Colonic mucosa (tissue), 4 donors: ENCODE results near the gene SLC1A7. TPM values are rescaled to one million over a fixed set of nuclear protein-coding genes. Genes with fewer than 3 reads are reported as not detected.

Experiments
- DNase-seq: peaks from one replicate; pipeline ENCODE4 v3.0.0-alpha.2; 2020
- H3K27ac ChIP-seq: fragments of 200-600 bp; one replicate; pipeline ENCODE4 v1.8.0; 2021
- H3K27me3 ChIP-seq: fragments of 200-600 bp; one replicate; pipeline ENCODE4 v1.8.0; 2021
- H3K36me3 ChIP-seq: fragments of 200-600 bp; one replicate; pipeline ENCODE4 v1.8.0; 2021
- H3K4me1 ChIP-seq: fragments of 200-600 bp; one replicate; pipeline ENCODE4 v1.8.0; 2021; ENCODE audit warnings: mild to moderate bottlenecking
- H3K4me3 ChIP-seq: fragments of 200-600 bp; one replicate; pipeline ENCODE4 v1.8.0; 2021
- H3K9ac ChIP-seq, 2 donors: one replicate each; pipeline ENCODE4 v1.7.0; 2013; ENCODE audit warnings: control low read depth in 2 of 2, low read depth in 2 of 2, low read length in 2 of 2
- H3K9me3 ChIP-seq: fragments of 200-600 bp; one replicate; pipeline ENCODE4 v1.8.0; 2021
- intact Hi-C: fragments of 100-400 bp; cut with DNase I; formaldehyde crosslinking; loops from one replicate; pipeline ENCODE4 v1.14.1; 2022
- total RNA-seq, 2 donors: library from RNA; stranded (reverse); fragmentation: NEBNext Ultra II Directional in 1 of 2; extraction: Animal tissue kit (Norgen Biotek cat#: 25700) in 1 of 2; gene quantifications; one replicate each; pipeline ENCODE4 v1.2.1, GENCODE V29; 2021
- TF ChIP-seq, protein P1 (sequence below): fragments of 200-600 bp; IDR thresholded peaks from one replicate; pipeline ENCODE4 v1.8.0; 2022; ENCODE audit warnings: antibody characterized with exemption, mild to moderate bottlenecking
- donor health status: healthy.
- donor health status: DM: no; HTN: no; CAD: no.
- donor health status: DM: no; HTN: no; CAD: no.

SLC1A7 gene
- total RNA-seq, 2 donors from 2014 or later = 0.50 to 1.1 TPM

DNA sequence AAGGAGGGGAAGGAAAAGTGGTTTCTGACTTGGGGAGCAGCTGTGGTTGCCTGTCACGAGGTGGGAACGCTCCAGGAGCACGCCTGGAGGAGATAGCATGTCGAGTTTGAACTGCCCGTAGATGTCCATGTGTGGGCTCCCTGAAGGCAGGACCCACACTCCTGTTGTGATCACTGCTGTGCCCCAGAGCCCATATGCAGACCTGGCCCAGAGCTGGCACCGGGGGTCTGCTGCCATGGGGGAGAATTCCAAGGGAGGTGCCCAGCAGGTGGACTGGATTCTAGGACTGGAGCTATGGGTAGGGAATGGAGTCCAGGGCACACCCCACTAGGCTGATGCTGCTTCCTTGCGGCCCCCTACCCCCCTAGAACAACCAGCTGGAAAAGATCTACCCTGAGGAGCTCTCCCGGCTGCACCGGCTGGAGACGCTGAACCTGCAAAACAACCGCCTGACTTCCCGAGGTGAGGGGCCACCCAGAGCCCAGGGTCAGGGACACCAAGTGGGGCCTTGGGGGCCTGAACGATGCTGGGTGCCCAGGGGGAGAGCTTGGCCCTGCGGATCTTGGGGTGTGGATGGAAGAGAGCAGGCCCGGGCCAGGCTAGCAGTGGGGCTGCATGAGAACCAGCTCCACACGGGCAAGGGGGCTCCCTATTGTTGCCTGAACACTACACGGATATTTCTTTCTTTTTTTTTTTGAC lies 71.1 kb downstream of the SLC1A7 start:
- no peak overlapping the region for H3K9ac ChIP-seq
- no peaks in the 10 kb centered on the region for H3K27me3 ChIP-seq
- H3K4me3 ChIP-seq = no peak overlapping the region
- TF ChIP-seq, protein P1, sequence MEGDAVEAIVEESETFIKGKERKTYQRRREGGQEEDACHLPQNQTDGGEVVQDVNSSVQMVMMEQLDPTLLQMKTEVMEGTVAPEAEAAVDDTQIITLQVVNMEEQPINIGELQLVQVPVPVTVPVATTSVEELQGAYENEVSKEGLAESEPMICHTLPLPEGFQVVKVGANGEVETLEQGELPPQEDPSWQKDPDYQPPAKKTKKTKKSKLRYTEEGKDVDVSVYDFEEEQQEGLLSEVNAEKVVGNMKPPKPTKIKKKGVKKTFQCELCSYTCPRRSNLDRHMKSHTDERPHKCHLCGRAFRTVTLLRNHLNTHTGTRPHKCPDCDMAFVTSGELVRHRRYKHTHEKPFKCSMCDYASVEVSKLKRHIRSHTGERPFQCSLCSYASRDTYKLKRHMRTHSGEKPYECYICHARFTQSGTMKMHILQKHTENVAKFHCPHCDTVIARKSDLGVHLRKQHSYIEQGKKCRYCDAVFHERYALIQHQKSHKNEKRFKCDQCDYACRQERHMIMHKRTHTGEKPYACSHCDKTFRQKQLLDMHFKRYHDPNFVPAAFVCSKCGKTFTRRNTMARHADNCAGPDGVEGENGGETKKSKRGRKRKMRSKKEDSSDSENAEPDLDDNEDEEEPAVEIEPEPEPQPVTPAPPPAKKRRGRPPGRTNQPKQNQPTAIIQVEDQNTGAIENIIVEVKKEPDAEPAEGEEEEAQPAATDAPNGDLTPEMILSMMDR = no peak
- no peaks in the 10 kb centered on the region for H3K4me1 ChIP-seq
- DNase-seq = no peak
- no peaks in the 10 kb centered on the region for H3K36me3 ChIP-seq
- H3K27ac ChIP-seq = no peak overlapping the region
- no peaks in the 10 kb centered on the region for H3K9me3 ChIP-seq
- intact Hi-C loops = no loop called here

DNA sequence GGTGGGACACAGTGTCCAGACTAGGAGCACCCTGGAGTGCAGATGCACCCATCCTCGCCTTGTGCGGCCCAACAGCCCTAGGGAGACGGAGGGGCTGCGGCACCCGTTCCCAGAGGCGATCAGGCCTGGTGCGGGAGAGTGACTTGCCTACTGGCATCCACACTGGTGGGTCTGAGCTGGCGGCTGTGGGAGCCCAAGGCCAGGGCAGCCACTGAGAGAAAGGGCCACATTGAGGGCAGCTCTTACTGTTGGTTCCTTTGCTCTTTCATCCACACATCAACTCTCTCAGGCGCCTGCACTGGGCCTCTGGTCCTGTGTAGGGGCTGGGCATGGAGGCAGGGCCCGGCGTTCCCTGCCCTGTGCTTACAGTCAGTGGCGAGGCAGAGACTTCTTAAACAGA lies 71.8 kb downstream of the SLC1A7 start:
- no peaks in the 10 kb centered on the region for H3K36me3 ChIP-seq
- DNase-seq = no peak
- H3K4me3 ChIP-seq = no peak overlapping the region
- no peaks in the 10 kb centered on the region for H3K4me1 ChIP-seq
- H3K9ac ChIP-seq = no peak overlapping the region
- no peaks in the 10 kb centered on the region for H3K9me3 ChIP-seq
- H3K27me3 ChIP-seq = no peaks in the 10 kb centered on the region
- intact Hi-C loops = no loop called here
- no peak overlapping the region for H3K27ac ChIP-seq
- TF ChIP-seq, protein P1 = no peak

DNA sequence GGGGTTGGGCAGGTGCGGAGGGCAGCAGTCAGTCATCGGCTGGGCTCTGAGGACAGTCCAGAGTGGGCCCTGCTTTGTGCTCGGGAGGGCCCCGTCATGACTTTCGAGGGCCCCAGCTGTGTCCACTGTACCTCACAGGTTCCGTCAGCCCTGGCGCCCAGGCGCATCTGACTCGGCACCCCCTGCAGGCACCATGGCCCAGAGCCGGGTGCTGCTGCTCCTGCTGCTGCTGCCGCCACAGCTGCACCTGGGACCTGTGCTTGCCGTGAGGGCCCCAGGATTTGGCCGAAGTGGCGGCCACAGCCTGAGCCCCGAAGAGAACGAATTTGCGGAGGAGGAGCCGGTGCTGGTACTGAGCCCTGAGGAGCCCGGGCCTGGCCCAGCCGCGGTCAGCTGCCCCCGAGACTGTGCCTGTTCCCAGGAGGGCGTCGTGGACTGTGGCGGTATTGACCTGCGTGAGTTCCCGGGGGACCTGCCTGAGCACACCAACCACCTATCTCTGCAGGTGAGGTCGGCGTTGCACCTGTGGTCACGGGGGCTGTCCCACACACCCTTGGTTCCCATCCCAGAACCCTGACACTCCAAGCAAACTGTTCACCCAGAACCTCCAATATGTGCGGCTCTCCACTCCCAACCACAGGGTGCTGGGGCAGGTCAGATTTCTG lies 72.6 kb downstream of the SLC1A7 start:
- no peaks in the 10 kb centered on the region for H3K36me3 ChIP-seq
- no peak overlapping the region for H3K9ac ChIP-seq
- intact Hi-C loops = no loop called here
- no peaks in the 10 kb centered on the region for H3K4me1 ChIP-seq
- no peak overlapping the region for H3K4me3 ChIP-seq
- no peak for DNase-seq
- H3K9me3 ChIP-seq = no peaks in the 10 kb centered on the region
- TF ChIP-seq, protein P1 = no peak
- no peaks in the 10 kb centered on the region for H3K27me3 ChIP-seq
- H3K27ac ChIP-seq = no peak overlapping the region

DNA sequence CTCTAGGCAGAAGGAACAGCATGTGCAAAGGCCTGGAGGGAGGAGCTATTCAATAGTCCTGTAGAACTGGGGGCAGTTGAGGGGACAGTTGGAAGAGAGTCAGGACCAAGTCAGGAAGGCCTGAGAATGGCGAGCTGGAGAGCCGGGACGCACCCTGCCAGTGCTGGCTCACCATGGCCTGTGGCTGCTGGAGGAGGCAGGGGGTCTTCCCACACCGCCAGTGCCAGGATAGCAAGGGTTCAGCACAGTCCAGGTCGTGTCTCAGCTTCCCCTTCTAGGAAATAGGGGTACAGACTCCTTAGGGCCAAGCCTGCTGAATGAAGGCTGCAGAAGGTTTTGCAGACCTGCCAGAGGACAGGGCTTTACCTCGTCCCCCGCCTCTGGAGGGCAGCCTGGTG lies 73.2 kb downstream of the SLC1A7 start:
- H3K27me3 ChIP-seq = no peaks in the 10 kb centered on the region

DNA sequence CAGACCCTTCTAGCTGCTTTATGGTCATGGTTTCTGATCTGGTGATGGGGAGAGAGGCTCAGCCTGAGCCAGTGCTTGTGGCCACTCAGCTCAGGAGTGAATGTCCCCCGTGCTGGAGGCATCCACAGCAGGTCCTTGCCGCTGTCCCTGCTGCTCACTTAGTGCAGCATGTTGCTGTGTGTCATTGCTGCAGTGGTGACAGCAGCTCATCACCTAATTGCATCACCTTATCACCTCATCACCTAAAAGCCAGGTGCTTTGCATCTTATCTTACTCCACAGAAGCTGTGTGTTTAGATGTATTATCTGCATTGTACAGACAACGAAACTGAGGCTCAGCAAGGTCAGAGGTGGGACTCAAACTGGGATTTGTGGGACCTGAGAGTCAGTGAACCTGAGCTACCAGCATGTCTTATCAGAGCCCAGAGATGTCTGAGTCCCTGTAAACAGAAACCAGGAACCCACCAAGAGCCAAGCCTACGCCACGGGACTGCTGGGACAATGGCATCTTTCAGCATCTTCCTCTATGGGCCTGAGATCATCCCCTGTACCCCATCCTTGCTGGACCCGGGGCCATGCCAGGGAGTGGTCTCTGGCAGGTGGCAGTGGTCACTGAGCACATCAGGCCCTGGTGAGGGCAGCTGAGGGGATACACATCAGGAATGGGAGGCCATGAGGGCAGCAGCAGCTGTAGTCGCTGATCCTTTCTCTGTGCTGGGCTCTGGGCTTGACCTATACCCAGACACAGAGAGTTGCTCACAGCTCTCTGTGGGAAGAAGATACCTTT lies 73.9 kb downstream of the SLC1A7 start:
- Histone ChIP-seq H3K27me3 (peaks cover 7% of the 10 kb centered on the region), H3K36me3 (no peaks in the 10 kb centered on the region), H3K27ac (no peak overlapping the region), H3K9me3 (no peaks in the 10 kb centered on the region), H3K9ac (no peak overlapping the region), H3K4me3 (no peak overlapping the region), H3K4me1 (no peaks in the 10 kb centered on the region)
- intact Hi-C loops = no loop called here
- TF ChIP-seq, protein P1 = no peak
- DNase-seq = no peak

More for the DNA sequence above, 73.2 kb downstream of the SLC1A7 start:
- no peak overlapping the region for H3K9ac ChIP-seq
- H3K27ac ChIP-seq = no peak overlapping the region
- H3K9me3 ChIP-seq = no peaks in the 10 kb centered on the region
- H3K36me3 ChIP-seq = no peaks in the 10 kb centered on the region
- H3K4me1 ChIP-seq = no peaks in the 10 kb centered on the region
- intact Hi-C loops = no loop called here
- DNase-seq = no peak
- no peak overlapping the region for H3K4me3 ChIP-seq
- TF ChIP-seq, protein P1 = no peak
